HEK293T (cell line): ENCODE measurements around the gene LRRC27.

Source experiments
- ARNT ChIP-seq: fragments of 450-650 bp; IDR thresholded peaks from 2 replicates; pipeline ENCODE4 v1.6.1; 2017; ENCODE audit warnings: mild to moderate bottlenecking
- FOXA1 ChIP-seq: fragments of 450-650 bp; IDR thresholded peaks from 2 replicates; pipeline ENCODE4 v1.6.1; 2016; ENCODE audit warnings: mild to moderate bottlenecking
- FOXK2 ChIP-seq: fragments of 450-650 bp; IDR thresholded peaks from 2 replicates; pipeline ENCODE4 v1.6.1; 2016; ENCODE audit warnings: mild to moderate bottlenecking
- SP1 ChIP-seq: fragments of 450-650 bp; IDR thresholded peaks from 2 replicates; pipeline ENCODE4 v1.6.1; 2017
- SUZ12 ChIP-seq: fragments of 450-650 bp; IDR thresholded peaks from 2 replicates; pipeline ENCODE4 v1.6.1; 2016; ENCODE audit warnings: mild to moderate bottlenecking
- TF ChIP-seq, protein P1 (sequence below): fragments of 450-650 bp; IDR thresholded peaks from 2 replicates; pipeline ENCODE4 v1.6.1; 2016

DNA sequence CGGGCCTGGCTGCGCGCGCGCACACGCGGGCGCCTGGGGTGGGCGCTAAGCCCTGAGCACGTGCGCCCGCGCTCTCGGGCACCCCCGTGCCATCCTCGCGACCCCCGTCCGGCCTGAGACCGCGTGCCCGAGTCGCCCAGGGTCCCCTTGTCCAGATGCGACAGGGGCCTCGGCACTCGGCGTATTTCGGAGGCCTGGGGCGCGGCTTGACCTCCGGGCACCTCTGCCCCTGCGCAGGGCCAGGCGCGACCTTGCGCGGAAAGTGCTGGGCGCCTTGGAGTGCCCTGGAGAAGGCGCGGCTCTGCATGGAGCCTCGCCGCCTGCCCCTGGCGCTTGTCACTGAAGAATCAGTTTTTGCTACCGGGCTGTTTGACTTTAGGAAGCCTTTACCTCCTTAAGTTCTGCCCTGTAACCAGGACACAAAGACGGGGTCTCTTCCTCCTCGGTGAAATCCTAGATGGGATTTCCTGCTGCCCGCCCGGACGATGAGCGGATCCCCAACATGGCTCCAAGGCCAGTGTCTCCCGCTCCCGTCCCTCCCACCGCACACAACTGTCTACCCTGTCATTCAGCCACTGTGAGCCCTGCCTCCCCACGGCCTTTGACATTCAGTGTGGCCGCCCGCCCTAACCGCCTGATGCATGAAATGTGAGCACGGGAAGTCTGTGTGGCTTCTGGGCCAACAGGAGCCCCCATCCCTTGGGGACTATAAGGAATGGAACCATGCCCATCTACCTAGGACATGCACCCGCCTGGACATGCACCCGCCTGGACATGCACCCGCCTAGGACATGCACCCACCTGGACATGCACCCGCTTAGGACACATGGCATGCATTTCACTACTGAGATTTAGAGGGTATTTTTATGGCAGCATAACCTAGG, 23.2 kb upstream of the LRRC27 start:
- no peak for TF ChIP-seq FOXA1
- TF ChIP-seq, protein P1, sequence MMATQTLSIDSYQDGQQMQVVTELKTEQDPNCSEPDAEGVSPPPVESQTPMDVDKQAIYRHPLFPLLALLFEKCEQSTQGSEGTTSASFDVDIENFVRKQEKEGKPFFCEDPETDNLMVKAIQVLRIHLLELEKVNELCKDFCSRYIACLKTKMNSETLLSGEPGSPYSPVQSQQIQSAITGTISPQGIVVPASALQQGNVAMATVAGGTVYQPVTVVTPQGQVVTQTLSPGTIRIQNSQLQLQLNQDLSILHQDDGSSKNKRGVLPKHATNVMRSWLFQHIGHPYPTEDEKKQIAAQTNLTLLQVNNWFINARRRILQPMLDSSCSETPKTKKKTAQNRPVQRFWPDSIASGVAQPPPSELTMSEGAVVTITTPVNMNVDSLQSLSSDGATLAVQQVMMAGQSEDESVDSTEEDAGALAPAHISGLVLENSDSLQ, result no peak
- TF ChIP-seq ARNT, result no peak
- no peak for TF ChIP-seq SP1
- no peak for TF ChIP-seq SUZ12
- no peak for TF ChIP-seq FOXK2
